GM13977 (cell line): ENCODE measurements around the gene RNF149.

ENCODE experiments used
- DNase-seq: peaks from one replicate; pipeline ENCODE4 v3.0.0; 2012; ENCODE audit warnings: low spot score
- in situ Hi-C: fragments of 300-500 bp; cut with MboI; formaldehyde crosslinking; loops from one replicate; pipeline ENCODE4 v1.12.0; 2022; ENCODE audit warnings: low sequenced_read_pairs, low pct_unique_long_range_greater_than_20kb, mixed read lengths, inconsistent platforms; ENCODE audit not compliant: unreplicated experiment
- TF ChIP-seq, protein P1 (sequence below): IDR thresholded peaks from 2 replicates; pipeline ENCODE4 v1.5.1; 2012; ENCODE audit warnings: mild to moderate bottlenecking, control low read depth; ENCODE audit not compliant: insufficient read depth; ENCODE audit errors: extremely low read depth, missing control alignments

Gene RNF149

DNA sequence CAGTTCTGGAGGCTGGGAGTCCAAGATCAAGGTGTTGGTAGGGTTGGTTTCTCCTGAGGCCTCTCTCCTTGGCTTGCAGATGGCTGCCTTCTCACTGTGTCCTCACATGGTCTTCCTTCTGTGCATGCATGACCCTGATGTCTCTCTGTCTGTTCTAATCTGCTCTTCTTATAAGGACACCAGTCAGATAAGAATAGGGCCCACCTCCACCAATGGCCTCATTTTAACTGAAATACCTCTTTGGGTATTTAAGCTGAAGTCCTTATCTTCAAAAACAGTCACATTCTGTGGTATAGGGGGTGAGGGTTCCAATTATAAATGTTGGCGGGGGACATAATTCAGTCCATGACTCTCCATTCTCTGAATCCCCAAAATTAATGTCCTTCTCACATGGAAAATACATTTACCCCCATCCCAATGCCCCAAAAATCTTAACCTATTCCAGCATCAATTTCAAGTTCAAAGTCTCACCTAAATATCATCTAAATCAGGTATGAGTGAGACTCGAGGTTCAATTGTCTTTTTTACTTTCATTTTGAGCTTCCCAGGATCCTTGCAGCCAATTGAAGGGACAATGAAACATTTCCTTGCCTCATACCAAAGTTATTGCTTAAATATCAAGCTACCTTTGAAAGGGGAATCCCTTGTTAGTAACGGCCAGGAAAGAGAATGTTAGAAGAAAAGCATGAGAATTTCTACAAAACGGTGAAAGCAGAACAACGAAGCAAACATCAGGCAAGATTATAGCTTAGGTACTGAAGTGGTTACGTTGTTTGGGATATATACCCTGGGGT is 76.4 kb downstream of the RNF149 start:
- TF ChIP-seq, protein P1, sequence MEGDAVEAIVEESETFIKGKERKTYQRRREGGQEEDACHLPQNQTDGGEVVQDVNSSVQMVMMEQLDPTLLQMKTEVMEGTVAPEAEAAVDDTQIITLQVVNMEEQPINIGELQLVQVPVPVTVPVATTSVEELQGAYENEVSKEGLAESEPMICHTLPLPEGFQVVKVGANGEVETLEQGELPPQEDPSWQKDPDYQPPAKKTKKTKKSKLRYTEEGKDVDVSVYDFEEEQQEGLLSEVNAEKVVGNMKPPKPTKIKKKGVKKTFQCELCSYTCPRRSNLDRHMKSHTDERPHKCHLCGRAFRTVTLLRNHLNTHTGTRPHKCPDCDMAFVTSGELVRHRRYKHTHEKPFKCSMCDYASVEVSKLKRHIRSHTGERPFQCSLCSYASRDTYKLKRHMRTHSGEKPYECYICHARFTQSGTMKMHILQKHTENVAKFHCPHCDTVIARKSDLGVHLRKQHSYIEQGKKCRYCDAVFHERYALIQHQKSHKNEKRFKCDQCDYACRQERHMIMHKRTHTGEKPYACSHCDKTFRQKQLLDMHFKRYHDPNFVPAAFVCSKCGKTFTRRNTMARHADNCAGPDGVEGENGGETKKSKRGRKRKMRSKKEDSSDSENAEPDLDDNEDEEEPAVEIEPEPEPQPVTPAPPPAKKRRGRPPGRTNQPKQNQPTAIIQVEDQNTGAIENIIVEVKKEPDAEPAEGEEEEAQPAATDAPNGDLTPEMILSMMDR = no peak
- in situ Hi-C loops = no loop called here
- DNase-seq = no peak

DNA sequence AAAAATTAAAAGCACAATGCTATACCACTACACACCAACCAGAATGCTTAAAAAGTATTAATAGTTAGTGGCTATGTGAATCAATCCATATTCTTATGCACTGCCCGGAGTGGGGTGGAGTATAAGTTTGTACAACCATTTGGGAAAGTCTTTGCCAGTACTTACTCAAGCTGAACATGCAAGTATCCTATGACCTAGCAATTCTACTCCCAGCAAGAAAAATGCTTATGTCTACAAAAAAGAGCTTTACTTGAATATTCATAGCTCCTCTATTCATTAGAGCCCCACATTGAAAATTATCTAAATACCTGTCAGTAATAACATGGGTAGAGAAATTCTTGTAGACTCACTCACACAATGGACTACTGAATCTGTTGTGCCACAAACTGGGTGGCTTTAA is 77.3 kb downstream of the RNF149 start:
- TF ChIP-seq, protein P1 = no peak
- in situ Hi-C loops = no loop called here
- no peak for DNase-seq

DNA sequence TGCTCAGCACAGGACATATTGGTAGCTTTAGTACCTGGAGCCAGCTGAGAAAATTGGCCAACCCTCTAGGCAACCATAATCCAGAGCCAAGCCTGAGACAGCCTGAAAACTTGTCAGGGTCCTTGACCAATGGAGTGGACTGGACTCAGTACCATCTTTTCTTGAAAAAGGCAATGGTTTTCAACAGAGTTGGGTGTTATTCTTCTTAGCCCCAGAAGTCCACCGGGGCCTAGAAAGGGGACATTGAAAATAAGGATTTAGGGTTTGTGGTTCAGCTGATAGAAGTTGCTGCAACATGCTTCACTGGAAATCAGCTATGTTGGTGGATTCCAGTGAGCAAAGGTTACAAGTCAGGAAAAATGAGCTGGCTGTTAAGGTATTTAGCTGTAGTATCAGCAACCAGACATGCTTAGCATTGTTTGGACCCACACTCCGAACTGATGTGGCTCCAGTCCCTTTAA is 77.9 kb downstream of the RNF149 start:
- DNase-seq = no peak
- TF ChIP-seq, protein P1 = no peak
- in situ Hi-C loops = no loop called here
